GM19023 (cell line): ENCODE data around the gene YPEL2.

Experiments
- ATAC-seq: cut with Tn5 transposase; IDR thresholded peaks from one replicate; pipeline ENCODE4 v1.9.1; 2021; ENCODE audit warnings: mild to moderate bottlenecking, moderate library complexity; ENCODE audit not compliant: unreplicated experiment

Gene YPEL2

DNA sequence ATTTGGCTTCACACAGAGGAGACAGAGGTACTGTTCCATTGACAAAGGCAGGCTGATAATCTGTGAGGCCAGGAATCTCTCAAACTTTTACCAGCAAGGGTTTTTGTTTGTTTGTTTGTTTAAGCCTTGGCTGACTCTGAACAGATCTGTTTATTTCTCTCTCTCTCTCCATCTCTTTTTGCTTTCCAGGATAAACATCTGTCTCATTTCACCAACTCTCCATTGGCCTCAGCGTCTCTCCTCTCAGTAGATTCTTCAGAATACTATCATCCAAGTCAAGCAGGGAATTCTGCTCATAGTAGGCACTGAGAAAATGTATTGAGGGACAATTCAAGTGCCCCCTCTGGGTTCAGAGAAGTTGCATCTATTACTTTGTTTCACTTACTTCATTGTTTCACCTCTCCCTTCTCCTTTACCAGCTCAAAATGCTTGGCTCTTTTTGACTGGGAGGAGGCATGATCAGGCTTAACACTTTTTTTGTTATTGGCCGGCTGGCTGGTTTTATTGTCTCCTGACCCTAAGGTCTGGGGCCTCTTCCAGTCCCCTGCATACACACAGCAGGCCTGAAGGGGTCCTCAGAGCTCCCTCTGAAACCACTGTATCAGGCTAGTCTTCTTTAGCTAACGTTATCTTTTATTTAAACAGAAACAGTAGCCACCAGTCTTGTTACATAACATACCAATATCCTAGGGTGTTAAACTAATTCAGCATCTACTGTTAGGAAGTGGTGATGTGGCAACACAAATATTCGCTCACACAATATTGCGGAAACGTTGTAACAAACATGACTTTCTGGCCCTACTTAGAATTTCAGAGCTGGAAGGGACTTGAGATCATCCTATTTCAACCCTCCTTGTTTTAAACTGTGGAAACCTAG, 2.0 kb upstream of the YPEL2 start:
- no peak for ATAC-seq

DNA sequence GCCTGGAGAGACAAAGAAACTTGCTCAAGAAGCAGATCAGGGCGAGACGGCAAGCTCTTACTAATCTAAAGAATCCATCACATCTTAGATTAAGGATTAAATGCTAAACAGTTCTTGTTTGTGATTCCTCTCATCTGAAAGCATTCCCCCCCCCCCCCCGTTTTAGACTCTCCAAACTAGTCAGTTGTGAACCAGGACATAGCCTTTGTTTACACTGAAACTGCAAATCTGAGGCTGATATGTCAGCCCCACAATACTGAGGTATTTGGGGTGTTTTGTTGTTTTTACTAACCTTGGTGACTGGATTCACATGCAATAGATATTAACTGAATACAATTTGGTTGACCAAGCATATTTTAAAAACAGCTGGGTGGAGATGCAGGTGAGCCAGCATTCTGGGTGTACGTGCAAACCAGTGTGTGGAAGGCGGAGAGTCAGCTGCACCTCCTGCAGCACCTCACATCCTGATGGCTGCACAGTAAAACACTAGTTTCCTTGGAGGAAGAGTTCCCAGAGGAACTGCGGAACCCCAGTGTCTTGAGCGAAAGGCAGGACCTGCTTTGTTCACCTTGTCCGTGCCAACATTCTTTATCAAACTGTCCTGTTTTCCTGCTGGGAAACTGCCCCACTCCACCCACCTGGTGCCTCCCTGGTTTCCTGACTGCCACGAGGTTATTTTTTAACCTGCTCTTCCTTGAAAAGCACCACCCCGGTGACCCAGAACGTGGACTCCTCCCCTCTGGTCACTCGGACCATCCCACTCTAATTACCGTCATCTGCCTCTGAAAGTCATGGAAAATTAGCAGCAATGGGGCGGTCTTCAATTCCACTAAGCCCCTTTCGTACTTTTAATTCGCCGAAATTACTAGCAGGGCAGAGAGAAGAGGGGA, 1.2 kb upstream of the YPEL2 start:
- no peak for ATAC-seq

DNA sequence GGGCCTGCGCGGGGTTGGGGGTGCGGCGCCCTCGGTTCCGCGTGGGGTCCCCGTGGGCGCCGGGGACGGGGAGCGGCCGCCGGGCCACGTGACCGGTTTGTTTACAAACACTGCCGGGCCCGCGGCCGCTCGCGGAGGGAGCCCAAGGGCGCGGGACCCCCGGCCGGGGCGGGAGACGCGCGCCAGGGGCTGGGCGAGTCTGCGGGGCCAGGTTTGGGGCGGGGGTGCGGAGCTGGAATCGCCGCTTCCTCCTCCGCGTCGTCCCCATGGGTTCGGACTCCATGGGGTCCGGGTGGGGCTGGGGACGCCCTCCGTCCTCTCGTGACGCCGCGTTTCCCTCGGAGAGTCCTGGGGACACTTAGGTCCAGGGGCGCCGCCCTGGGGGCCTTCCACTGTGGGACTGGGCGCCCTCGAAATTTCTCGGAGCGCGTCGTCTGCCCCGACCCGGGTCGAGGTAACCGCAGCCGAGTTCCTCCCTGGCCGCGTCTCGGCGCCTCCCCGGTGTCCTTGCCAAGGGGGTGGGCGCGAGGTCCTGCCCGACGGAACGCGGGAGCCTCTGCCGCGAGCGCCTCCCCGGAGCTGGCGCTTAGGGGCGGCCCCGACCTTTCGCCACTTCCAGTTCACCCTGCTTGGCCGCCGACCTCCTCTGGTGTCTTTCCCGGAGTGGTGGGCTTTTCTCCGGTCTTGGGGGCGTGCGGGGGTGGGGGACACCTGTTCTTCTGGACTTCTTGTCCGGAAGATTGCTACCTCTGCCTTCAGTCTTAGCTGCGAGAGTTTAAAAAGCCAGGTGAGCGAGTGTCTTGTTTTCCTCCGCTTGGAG, 684 bp downstream of the YPEL2 start:
- ATAC-seq = peak; percentile 12

DNA sequence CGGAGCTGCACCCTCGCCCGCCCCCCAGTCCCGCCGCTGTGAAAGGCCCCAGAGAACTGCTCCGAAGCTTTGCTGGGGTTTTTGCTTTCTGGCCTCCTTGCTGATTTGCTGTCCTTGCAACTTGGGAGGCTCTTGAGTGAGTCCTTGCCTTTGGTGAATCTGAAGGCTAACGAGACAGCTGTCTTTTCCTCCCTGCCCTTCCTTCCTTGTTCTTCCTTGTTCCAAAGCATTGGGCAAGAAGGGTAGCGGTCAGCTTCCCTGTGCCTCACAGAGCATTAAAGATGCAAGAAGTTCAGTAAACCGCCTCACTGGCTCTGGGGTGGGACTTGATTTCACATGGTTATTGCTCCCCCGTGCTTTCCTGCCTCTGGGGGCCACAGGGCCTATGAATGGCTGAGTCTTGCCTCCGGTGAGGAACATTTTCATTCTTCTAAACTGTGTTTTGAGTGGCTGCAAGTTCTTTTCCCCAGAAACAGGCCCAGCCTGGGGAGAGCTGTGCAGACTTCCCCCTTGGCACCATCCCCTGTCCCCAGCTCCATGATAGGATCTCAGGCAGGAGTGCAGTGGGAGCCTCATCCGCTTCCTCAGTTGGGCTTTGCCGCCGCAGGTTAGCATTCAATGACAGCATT, 1.4 kb downstream of the YPEL2 start:
- no peak for ATAC-seq

DNA sequence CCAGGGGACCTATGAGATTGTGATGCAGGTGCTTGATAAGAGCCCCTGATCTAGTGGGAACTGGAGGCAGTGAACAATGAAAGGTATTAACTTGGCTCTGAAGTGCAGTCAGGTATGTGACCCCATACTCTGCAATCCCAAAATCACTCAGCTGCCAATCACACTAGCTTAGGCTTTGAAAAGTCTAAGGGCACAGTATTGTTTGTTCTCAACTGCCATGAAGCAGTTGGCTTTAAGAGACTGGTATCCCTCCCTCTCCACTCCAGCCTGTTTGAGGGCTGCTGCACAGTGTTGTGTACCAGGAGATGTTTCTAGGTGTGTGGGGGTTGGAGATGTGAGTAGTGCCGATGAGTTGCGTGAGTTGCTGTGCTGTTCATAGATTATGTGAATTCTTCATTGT, 2.4 kb downstream of the YPEL2 start:
- no peak for ATAC-seq

DNA sequence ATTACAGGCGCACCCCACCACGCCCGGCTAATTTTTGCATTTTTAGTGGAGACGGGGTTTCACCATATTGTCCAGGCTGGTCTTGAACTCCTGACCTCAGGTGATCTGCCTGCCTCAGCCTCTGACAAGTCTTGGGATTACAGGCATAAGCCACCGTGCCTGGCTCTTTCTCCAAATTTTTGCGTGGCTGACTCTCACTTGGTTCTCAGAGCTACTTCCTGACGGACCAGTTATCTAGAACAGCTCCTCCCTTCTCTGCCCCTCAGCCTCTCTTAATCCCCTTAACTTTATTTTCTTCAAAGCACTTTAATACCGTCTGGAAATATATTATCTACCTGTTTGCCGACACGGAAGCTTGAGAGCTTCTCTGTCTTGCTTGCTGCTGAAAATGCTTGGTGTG, 4.2 kb downstream of the YPEL2 start:
- ATAC-seq = no peak

DNA sequence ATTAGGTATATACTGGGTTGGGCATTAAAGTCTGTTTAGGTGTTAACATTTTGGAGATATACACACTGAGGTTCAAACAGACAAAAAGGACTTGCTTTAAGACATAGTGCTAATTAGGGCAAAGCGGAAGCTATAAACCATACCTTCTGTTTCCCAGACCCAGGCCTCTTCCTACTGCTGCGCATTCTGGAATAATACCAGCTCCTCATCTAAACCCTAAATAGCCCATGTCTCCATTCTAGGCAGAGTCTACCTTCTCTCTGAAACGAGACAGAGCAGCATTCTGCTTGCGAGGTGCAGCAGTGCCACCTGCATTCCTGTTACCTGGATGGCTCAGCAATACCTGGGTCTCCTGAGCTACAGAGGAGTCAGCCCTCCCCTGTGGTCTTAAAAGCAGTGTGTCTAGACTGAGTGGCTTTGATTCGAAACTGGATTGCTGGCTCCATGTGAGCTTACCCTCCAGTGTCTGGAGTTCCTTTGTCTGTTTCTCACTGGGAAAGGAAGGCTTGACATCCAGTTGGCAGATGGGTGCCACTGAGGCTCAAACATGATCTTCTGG, 6.4 kb downstream of the YPEL2 start:
- ATAC-seq = no peak

DNA sequence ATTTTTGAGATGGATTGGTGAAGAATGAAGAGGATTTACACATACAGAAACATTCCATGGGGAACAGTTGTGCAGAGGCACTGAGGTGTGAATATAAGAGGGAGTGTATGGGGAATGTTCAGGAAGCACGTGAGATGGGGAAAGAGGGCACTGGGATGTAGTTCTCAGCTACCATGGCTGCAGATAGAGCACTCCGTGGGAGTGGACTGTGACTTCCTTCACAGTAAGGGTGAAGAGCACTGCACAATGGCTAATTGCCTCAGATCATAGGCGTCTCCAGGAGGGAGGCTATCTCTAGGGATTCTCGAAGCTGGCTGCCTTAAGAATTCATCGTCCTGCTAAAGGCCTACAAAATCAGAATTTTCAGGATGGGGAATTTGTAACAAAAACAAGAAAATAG, 7.0 kb downstream of the YPEL2 start:
- ATAC-seq = no peak

DNA sequence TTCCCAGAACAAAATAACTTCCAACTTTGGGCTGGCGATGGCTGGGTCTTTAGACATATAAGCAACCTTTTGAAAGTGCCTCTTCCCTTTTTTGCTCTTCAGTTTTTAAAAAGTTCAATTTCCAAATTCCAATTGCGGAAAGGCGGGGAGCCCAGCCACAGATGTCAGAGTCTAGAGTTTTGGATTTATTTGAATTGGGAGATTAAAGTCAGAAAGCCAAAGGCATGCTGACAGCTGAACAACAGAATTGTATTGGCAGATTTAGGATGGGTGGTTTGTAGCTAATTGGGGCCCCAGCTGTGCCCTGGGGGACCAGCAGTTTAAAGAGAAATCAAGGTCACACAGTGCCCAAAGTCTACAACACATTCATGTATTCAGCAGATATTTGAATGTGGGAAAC, 10.5 kb downstream of the YPEL2 start:
- no peak for ATAC-seq

DNA sequence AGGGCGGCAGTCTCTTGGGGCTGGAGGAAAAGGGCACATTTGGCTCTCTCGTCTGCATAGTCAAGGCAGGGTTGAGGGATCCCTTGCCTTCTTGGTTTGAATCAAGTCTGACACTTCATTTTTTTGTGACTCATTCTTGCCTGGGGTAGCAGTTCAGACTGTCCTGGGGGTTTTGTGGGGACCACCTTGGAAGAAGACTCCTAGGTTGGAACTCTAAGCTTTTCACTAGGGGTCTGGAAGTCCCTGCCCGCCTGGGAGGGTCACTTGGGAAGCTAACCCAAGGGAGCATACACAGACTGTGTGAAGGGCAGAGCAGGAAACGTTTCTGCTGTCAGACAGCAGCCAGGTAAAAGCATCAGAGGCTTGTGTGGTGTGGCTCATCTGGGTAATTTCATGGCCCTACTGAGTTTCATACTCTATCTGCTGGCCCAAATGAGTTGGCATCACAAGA, 11.3 kb downstream of the YPEL2 start:
- no peak for ATAC-seq

DNA sequence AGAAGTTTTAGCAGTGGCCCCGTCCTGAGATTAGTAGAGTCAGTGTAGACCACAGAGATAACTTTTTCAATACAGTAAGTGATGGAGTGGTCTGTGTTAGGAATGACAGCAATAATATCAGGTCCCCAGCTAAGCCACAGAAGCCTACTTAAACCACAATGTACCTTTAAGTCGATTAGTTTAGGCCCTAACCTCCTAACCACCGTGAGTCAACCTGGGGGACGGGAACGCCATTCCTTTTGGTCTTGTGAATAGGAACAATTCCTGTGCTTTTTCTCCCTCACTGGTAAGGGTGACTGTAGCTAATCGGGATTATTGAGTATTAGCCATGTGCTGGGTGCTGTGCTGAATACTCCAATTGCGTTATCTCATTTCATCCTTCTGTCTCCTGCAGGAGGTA, 14.0 kb downstream of the YPEL2 start:
- no peak for ATAC-seq

DNA sequence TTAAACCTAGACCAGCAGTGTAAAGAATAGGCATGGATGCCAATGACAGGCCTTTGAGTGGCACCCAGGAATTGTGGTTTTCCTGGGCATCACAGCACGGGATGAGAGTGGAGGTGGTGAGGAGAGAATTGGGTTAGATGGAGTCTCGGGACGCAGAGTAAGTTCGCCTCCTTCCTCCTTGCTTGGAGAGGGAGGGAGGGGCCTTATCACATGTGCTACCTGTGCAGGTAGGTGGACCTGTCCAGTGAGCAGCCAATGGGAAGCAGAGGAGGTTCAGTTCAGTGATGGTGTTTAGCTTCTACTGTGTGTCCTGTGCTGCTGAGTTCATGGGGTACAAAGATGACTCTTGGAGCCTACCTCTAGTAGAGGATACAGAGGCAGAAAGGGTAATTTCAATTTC, 14.9 kb downstream of the YPEL2 start:
- ATAC-seq = no peak

DNA sequence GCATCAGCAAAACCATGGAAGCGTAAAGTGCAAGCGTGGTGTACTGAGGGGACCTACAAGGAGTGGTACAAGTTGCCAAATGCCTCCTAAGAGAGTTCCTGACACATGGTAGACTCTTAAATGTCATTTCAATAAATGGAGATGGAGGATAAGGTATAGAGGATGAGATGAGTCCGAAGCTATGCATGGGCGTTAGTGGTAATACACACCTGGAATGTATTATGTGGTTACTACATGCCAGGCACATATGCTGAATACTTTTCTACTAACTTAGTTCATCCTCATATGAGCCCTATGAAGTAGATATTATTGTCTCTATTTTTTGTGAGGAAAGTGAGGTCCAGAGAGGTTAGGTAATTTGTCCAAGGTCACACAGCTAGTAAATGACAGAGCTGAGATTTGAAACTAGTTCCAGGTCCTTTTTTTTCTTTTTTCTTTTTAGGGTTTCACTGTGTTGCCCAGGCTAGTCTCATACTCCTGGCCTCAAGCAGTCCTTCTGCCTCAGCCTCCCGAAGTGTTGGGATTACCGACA, 15.5 kb downstream of the YPEL2 start:
- no peak for ATAC-seq

DNA sequence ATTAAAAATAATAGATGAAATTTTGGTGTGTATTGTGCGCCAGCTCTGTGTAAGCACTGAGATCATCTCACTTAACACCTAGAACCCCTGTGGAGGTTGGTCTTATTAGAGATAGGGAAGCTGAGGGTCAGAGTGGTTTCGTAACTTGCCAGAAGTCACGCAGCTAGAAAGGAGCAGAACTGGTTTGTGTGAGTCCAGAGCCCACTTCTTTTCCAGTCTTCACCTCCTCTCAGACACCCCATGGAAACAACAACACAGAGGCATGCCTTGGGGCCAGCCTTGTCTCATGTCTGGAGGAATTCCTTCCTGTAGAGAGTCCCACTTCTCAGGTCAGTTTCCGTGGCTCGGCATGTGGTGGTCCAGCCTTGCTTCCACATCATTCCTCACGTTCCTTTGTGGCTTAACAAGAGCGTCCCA, 16.5 kb downstream of the YPEL2 start:
- no peak for ATAC-seq

DNA sequence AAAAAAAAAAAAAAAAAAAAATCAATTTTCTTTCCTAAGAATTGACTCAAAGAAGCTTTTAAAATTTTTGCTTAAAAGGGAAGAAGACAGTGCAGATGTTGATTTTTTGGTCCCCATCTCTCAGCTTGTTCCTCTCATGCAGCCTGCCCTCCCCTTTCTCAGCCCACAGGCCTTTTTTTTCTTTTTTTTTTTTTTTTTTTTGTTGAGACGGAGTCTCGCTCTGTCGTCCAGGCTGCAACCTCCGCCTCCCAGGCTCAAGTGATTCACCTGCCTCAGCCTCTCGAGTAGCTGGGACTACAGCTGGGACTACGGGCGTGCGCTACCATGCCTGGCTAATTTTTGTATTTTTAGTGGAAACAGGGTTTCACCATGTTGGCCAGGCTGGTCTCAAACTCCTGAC, 17.7 kb downstream of the YPEL2 start:
- ATAC-seq = no peak

DNA sequence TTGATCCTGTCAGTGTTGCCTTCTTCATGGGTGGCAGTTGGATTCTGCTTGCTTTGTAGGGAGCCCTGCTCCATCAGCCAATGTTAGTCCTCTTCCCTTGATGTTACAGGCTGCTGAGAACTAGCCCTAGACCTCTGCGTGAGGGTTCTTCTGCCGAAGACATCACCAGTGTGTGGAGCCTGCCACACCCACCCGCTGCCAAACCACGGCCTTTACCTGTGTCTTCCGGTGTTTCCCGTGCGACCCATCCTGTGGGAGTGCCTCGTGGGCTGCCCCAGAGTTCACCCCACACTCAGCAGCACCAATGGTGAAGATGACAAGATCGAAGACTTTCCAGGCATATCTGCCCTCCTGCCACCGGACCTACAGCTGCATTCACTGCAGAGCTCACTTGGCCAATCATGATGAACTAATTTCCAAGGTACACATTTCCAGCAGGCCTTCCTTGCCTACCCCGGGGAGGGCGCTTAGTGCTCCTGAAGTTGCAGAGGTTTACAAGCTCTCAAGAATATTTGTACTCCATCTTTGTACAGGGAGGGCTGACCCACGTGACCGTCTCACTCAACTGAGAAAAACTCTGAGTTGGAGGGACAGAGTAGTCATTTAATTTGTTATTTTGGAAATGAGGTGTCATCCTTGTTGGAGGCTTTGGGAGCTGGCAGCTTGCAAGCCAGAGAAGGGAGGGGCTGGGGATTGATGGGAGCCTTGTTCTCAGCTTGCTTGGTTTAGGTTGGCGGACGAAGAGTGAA, 21.8 kb downstream of the YPEL2 start:
- no peak for ATAC-seq

DNA sequence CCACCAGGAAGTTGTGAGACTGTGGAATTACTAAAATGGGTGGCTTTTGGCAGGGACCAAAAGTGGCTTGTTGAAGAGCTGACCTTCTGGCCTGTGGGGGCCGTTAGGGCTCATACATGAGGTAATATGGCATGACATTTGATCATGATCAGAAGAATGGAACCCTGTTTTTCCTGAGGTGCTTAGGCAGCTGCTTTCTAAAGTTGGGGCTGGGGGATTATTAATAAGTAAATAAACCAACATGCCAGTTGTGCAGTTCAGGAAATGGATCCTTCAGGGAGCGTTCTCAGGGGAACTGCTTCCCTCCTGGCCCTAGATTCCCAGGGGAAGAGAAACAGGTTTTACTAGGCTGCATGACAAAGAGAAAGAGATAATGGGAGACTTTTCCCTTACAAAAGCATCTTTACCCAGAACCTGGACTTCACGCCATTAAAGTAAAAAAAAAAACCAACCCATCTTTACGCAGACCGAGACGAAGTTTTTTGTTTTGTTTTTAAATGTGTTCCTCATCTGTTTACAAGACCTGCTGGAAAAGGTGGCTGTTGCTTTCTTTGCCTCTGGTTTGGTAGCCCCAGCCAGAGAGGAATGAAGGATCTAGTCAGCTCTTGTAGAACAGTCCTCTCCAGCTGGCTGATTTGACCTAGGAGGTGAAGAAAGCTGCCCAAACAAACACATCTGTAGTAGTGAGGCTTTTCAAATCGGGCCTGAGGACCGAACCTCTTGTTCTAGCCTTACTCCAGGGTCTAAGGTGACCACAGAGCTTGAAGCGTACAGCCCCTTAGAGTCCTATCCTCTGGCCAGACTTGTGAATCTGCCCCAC, 22.7 kb downstream of the YPEL2 start:
- no peak for ATAC-seq

DNA sequence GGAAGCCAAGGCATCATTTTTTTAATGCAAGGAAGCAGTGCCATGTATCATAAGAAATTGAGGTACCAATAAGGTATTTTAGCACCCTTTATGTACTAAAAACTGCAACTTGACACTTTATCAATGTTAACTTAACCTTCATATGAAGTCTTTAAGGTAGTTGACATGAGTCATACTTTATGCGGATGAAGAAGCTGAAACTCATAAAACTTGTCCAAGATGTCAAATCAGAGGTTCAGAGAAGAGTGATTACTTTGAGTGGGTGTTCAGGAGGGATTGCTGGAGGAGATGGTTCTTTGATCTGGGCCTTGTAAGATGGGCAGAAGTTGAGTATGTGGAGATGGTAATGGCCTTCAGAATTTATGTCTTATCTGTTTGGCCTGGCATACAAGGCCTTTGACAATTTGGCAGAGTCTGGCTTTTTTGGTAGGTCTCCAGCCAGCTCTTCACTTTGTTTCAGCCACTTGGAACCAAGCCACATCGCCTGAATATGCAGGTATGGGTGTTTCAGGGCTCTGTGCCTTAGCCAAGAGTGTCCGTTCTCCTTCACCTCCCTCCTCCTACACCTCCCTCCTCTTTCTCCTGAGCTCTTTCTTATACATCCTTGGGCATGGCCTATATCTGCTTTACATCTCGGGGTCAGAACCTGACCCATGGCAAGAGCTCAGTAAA, 23.7 kb downstream of the YPEL2 start:
- no peak for ATAC-seq
